AG10803 (cell line): ENCODE measurements around the gene MARCO.

Experiments
- DNase-seq: peaks from one replicate; pipeline ENCODE4 v3.0.0; 2010; ENCODE audit warnings: low read depth
- H3K4me3 ChIP-seq: 2 replicates; pipeline ENCODE4 v1.5.1; 2011; ENCODE audit warnings: mild to moderate bottlenecking, low read length, control low read depth
- TF ChIP-seq, protein P1 (sequence below): conservative IDR thresholded peaks from 2 replicates; pipeline ENCODE4 v1.5.1; 2011; ENCODE audit warnings: mild to moderate bottlenecking, low read length, control low read depth, inconsistent platforms

MARCO gene, protein sequence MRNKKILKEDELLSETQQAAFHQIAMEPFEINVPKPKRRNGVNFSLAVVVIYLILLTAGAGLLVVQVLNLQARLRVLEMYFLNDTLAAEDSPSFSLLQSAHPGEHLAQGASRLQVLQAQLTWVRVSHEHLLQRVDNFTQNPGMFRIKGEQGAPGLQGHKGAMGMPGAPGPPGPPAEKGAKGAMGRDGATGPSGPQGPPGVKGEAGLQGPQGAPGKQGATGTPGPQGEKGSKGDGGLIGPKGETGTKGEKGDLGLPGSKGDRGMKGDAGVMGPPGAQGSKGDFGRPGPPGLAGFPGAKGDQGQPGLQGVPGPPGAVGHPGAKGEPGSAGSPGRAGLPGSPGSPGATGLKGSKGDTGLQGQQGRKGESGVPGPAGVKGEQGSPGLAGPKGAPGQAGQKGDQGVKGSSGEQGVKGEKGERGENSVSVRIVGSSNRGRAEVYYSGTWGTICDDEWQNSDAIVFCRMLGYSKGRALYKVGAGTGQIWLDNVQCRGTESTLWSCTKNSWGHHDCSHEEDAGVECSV

DNA sequence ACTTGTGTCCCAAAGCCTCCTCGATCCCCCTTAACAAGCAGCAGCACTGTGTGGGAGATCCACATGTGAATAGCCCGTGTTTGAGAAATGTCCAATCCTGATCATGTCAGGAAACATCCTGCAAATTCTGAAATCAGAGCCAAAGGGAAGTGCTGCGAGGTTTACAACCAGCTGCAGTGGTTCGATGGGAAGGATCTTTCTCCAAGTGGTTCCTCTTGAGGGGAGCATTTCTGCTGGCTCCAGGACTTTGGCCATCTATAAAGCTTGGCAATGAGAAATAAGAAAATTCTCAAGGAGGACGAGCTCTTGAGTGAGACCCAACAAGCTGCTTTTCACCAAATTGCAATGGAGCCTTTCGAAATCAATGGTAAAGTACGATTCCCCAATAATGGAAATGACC is at the start of gene MARCO:
Gene MARCO, plus strand, starts transcription at position 164 of the 400 bp plus-strand sequence. Its CDS starts 107 bp downstream, at position 271.
- no peak within 1 kb of the TSS for H3K4me3 ChIP-seq
- no peak for DNase-seq
- TF ChIP-seq, protein P1, sequence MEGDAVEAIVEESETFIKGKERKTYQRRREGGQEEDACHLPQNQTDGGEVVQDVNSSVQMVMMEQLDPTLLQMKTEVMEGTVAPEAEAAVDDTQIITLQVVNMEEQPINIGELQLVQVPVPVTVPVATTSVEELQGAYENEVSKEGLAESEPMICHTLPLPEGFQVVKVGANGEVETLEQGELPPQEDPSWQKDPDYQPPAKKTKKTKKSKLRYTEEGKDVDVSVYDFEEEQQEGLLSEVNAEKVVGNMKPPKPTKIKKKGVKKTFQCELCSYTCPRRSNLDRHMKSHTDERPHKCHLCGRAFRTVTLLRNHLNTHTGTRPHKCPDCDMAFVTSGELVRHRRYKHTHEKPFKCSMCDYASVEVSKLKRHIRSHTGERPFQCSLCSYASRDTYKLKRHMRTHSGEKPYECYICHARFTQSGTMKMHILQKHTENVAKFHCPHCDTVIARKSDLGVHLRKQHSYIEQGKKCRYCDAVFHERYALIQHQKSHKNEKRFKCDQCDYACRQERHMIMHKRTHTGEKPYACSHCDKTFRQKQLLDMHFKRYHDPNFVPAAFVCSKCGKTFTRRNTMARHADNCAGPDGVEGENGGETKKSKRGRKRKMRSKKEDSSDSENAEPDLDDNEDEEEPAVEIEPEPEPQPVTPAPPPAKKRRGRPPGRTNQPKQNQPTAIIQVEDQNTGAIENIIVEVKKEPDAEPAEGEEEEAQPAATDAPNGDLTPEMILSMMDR = no peak

DNA sequence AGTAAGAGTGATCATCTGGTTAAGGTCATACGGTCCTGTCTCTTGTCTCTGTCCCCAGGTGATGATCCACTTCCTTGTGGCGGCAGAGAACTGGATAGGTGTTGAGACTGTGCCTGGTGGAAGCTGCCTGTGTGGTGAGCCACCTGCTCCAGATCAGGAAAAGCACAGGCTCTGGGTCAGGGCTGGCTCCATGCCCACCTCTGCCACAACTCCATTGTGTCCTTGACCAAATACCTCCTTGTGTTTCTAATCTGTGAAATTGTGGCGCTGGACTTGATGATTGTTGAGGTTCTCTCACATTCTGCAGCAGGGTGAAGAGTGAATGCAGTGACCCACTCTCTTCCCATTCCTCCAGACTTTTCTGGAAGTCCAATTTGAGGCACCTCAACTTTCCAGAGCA is 48.9 kb upstream of the MARCO start:
- TF ChIP-seq, protein P1 = no peak
- DNase-seq = no peak
- no peak overlapping the region for H3K4me3 ChIP-seq

DNA sequence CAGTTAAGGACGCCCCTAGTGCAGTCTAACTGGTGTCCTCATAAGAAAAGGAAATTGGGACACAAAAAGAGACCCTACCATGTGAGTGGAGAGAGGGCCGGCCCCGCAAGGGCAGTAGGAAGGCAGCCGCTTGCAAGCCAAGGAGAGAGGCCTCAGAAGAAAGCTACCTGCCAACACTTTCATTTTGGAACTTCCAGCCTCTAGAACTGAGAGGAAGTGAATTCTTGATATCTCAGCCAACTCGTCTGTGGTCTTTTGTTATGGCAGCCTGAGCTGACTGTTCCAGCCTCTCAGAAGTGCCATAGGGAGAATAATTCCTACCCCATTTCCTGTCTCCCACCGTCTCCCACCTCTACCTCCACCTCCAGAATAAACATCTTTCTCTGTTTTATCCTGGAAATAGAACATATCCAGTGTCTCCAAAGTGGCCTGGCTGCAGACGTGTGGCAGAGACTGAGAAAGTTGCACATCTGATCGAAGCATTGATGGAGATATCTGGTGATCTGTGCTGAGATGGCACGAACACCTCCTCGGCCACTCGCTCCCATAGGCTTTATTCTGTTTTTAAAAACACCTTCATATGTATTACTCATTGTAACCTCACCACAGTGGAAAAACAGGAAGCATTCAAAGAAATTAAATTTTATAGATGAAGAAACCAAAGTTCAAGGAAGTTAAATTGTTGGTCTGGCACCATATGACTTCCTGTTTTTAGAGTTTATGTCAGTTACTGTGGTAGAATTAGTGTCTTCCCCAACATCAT is 39.5 kb upstream of the MARCO start:
- TF ChIP-seq, protein P1 = no peak
- no peak overlapping the region for H3K4me3 ChIP-seq
- no peak for DNase-seq

DNA sequence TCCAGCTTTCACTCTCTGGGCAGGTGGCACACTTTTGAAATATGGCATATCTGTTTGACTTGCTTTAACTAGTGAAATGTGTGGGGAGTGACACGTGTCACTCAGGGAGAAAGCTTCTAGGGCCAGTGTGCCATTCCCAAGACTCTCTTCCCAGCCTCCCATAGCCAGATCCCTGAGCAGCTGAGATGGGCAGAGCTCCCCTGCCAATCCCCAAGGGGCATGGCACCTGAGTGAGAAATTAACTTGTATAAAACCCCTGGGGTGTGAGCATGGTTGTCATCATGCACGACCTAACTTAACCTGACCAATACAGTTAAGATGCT is 39.0 kb upstream of the MARCO start:
- TF ChIP-seq, protein P1 = no peak
- no peak overlapping the region for H3K4me3 ChIP-seq
- no peak for DNase-seq

DNA sequence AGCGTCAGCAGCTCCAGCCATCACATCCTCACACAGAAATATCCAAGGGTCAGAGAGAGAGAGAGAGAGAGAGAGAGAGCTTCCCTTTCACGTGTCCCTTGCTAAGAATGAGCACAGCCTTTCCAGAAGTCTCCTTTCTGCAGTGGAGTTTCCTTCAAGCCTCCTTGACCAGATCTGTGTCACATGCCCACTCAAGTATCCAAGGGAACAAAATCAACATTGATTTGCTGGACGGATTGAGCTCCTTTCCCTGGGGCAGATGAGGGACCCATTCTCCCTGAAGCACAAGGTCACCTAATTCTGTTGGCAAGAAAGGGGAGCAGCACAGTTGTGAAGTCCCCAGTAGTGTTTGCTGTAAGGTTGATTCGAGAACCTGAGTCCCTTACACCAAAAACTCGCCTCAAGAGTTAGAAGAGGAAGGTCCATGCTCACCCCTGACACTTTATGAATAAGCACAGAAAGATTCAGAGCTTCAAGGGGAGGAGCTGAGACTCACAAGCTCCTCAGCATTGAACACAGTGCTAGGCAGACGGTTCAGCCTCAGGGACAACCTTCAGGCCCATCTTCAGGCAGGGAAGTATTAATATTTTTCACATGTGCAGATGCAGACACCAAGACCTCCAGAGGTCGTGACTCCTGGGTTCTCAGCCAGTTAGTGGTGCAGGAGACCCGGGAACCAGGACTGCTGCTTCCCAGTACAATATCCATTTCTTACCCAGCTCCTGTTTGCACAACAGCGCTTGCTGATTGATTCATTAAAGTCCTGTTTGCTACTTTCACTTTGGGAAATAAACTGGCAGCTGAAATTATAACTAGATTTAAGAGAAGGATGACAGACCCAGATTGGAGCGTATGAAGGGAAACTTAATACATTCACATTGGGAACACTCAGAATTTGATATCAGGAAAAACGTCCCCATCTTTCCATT is 38.2 kb upstream of the MARCO start:
- no peak for DNase-seq
- TF ChIP-seq, protein P1 = no peak
- H3K4me3 ChIP-seq = no peak overlapping the region

DNA sequence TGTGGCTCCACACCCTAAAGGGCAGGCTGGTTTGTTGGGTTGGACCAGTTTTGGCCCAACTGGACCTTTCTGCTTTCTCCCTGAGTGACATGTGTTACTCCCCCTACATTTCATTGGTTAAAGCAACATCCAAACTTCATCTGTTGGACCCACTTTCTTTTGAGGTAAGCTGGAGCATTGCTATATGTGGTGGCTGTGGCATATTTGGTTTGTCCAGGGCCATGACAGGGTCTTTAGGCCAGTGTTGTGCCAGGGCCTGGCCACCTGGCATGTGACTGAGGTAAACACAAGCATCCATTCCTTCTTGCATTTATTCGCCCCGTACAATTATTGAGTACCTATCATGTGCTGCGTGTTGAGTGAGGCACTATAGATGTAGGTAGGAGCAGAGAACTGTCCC is 36.8 kb upstream of the MARCO start:
- TF ChIP-seq, protein P1 = no peak
- H3K4me3 ChIP-seq = no peak overlapping the region
- no peak for DNase-seq
